ENCODE measurements around the gene TUBB2B.

DNA sequence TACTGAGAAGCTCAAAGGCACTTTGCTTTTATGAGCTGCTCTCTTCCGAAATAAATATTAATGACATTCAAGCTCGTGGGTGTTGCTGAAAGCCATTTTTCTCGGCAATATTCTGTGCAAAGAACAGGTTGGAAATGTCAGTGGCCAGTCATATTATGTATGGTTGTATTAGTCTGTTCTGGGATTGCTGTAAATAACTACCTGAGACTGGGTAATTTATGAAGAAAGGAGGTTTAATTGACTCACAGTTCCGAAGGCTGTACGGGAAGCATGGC is 32.1 kb downstream of the TUBB2B start:
- no peak for TF ChIP-seq NR3C1 (IDR thresholded peaks at IDR 0.05)
- TF ChIP-seq, protein P1, sequence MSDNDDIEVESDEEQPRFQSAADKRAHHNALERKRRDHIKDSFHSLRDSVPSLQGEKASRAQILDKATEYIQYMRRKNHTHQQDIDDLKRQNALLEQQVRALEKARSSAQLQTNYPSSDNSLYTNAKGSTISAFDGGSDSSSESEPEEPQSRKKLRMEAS (IDR thresholded peaks at IDR 0.05) = no peak
- TF ChIP-seq, protein P2, sequence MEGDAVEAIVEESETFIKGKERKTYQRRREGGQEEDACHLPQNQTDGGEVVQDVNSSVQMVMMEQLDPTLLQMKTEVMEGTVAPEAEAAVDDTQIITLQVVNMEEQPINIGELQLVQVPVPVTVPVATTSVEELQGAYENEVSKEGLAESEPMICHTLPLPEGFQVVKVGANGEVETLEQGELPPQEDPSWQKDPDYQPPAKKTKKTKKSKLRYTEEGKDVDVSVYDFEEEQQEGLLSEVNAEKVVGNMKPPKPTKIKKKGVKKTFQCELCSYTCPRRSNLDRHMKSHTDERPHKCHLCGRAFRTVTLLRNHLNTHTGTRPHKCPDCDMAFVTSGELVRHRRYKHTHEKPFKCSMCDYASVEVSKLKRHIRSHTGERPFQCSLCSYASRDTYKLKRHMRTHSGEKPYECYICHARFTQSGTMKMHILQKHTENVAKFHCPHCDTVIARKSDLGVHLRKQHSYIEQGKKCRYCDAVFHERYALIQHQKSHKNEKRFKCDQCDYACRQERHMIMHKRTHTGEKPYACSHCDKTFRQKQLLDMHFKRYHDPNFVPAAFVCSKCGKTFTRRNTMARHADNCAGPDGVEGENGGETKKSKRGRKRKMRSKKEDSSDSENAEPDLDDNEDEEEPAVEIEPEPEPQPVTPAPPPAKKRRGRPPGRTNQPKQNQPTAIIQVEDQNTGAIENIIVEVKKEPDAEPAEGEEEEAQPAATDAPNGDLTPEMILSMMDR (IDR thresholded peaks at IDR 0.05) = no peak
- no peak for TF ChIP-seq EP300 (IDR thresholded peaks at IDR 0.05)
- TF ChIP-seq JUNB (IDR thresholded peaks at IDR 0.05) = no peak
- TF ChIP-seq HES2 (IDR thresholded peaks at IDR 0.05) = no peak
- TF ChIP-seq CHD4 (IDR thresholded peaks at IDR 0.05; ENCODE audit: borderline replicate concordance) = no peak
- no peak for TF ChIP-seq NPAS2 (CRISPR knock-in tag; IDR thresholded peaks at IDR 0.05; ENCODE audit: borderline replicate concordance)
- no peak for TF ChIP-seq POLR2A (IDR thresholded peaks at IDR 0.05; ENCODE audit: low read length)
- TF ChIP-seq, protein P3, sequence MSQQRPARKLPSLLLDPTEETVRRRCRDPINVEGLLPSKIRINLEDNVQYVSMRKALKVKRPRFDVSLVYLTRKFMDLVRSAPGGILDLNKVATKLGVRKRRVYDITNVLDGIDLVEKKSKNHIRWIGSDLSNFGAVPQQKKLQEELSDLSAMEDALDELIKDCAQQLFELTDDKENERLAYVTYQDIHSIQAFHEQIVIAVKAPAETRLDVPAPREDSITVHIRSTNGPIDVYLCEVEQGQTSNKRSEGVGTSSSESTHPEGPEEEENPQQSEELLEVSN (IDR thresholded peaks at IDR 0.05; ENCODE audit: borderline replicate concordance, low read depth) = no peak

Data from A549 (cell line).